Left lobe of liver (tissue), 2 donors: ENCODE data around the gene ADAMTS20. TPM values are rescaled to one million over a fixed set of nuclear protein-coding genes. Genes with fewer than 3 reads are reported as not detected.
"Not testable (repeated sequence)": the region's sequence is repeated elsewhere in the genome, so short reads cannot be mapped to it uniquely, and the experiment has no call there.

Experiments
- ATAC-seq: fragments of 200-7000 bp; cut with Tn5 transposase; one replicate; pipeline ENCODE4 v1.9.1; 2020; ENCODE audit warnings: mild to moderate bottlenecking, moderate library complexity
- DNase-seq: peaks from one replicate; pipeline ENCODE4 v3.0.0-alpha.2; 2020; ENCODE audit warnings: low spot score
- total RNA-seq: library from RNA; stranded (reverse); gene quantifications from one replicate; pipeline ENCODE4 v1.2.1, GENCODE V29; 2021
- donor health status: DM: no; HTN: no; CAD: no; lungs with moderate emphysema.
- donor health status: DM: no; HTN: yes; CAD: no.

The ADAMTS20 gene, protein sequence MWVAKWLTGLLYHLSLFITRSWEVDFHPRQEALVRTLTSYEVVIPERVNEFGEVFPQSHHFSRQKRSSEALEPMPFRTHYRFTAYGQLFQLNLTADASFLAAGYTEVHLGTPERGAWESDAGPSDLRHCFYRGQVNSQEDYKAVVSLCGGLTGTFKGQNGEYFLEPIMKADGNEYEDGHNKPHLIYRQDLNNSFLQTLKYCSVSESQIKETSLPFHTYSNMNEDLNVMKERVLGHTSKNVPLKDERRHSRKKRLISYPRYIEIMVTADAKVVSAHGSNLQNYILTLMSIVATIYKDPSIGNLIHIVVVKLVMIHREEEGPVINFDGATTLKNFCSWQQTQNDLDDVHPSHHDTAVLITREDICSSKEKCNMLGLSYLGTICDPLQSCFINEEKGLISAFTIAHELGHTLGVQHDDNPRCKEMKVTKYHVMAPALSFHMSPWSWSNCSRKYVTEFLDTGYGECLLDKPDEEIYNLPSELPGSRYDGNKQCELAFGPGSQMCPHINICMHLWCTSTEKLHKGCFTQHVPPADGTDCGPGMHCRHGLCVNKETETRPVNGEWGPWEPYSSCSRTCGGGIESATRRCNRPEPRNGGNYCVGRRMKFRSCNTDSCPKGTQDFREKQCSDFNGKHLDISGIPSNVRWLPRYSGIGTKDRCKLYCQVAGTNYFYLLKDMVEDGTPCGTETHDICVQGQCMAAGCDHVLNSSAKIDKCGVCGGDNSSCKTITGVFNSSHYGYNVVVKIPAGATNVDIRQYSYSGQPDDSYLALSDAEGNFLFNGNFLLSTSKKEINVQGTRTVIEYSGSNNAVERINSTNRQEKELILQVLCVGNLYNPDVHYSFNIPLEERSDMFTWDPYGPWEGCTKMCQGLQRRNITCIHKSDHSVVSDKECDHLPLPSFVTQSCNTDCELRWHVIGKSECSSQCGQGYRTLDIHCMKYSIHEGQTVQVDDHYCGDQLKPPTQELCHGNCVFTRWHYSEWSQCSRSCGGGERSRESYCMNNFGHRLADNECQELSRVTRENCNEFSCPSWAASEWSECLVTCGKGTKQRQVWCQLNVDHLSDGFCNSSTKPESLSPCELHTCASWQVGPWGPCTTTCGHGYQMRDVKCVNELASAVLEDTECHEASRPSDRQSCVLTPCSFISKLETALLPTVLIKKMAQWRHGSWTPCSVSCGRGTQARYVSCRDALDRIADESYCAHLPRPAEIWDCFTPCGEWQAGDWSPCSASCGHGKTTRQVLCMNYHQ (N-terminal part only)
- total RNA-seq, result not detected

- ATAC-seq, result no peak
- no peak for DNase-seq
These were observed at the start of gene ADAMTS20 for GRCh38 chr12:43551971-43552559. ADAMTS20 (minus strand) TSS chr12:43552203; CDS start chr12:43551921, 282 bp downstream.

GRCh38 chr12:43599708-43600107, 47.7 kb upstream of the ADAMTS20 start:
- ATAC-seq, result no peak

DNA sequence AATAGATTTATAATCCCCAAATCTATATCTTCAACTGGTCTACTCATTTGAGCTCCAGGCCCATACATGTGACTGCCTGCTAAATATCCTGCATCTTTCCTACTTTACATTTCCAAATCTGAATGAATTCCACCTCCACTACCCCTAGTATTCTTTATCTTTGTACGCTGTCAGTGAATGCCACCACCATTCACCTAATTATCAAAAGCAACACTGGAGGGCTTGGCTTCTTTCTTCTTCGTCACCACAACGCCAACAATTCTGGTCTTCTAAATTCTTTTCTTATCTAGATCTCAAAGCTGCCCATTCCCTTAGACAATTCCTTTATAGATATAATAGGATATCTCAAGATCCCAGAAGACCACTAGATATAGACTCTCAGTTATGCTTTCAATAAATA, 47.1 kb upstream of the ADAMTS20 start:
- no peak for ATAC-seq
- DNase-seq, result no peak

More at GRCh38 chr12:43599708-43600107, 47.7 kb upstream of the ADAMTS20 start:
- no peak for DNase-seq

DNA sequence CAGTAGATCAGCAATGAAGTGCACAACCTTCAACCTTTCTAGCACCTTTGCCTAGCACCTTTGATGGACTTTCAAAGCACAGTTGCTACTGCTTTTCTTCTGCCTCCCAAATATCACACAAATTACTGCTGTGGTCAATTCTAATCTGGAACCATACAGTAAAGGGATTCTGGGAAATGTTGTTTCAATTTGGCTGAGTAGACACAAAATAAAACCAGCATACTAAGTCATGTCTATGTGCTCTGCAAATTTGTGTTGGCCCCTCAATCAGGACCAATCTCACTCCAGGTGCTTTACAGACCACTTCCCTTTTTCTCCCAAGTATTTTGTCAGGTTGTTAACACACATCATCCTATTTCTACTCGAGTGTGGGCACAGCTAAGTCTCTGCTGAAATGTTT, 38.3 kb upstream of the ADAMTS20 start:
- no peak for ATAC-seq

GRCh38 chr12:43586646-43587245, 34.7 kb upstream of the ADAMTS20 start:
- DNase-seq (no peak), ATAC-seq (no peak)

More for the DNA sequence above, 38.3 kb upstream of the ADAMTS20 start:
- no peak for DNase-seq

GRCh38 chr12:43585676-43586075, 33.7 kb upstream of the ADAMTS20 start:
- no peak for ATAC-seq
- DNase-seq, result no peak

GRCh38 chr12:43580601-43581000, 28.6 kb upstream of the ADAMTS20 start:
- ATAC-seq (no peak), DNase-seq (no peak)

DNA sequence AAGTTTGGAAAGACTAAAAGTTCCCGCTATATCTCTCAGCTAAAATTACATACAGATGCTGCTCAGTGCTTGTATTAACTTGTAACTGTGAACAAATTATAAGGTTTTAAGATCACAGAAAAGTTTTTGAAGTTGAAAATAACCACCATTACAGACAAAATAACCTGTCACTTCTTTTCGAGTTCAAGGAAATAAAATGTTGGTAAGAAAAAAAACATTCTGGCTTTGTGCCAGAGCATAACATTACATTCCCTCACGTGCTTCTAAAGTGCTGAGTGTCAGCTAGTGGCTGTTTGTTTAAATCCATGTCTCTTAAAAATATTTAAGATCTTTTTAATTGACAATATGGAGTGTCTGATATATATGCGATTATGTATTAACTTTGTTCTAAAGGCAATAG, 27.2 kb upstream of the ADAMTS20 start:
- DNase-seq (no peak), ATAC-seq (no peak)

GRCh38 chr12:43578782-43579181, 26.8 kb upstream of the ADAMTS20 start:
- no peak for ATAC-seq
- DNase-seq, result no peak

DNA sequence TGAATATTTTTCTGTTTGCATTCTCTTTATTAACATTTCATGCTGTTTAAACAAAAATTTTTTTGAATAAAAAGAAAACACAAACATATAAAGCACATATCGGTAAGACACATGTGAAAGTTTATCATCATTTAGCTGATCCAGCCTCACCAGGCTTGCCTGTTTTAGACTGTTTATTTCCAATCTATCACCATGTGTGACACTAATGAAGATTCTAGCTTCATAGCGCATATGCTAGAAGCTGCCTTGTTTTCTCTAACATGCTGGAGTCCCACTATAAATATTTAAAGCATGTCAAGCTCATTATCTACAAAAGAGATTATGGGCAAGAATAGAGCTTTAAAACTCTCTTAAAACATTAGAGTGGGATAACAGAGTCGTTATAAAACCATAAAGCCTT, 25.4 kb upstream of the ADAMTS20 start:
- no peak for DNase-seq
- no peak for ATAC-seq

- DNase-seq (no peak), ATAC-seq (no peak)
These were observed 24.2 kb upstream of the ADAMTS20 start for GRCh38 chr12:43576162-43576561.

DNA sequence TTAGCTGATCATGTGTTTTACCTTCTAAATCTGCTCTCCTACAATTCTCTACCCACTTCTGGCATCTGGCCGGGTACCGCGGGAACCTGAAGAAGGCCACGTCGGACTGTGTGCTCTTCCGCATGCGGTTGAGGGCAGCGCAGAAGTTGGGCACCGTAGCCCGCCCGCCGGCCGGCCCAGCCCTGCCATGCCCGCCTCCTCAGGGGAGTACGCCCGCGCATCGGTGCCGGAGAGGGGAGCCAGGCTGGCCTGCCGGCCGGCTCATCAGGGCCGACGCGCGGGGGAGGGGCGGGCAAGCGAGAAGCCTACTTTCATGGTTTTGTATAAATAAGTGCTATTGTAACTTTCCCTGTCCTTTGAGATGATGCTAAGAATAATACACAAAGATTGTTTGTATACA, 19.9 kb upstream of the ADAMTS20 start:
- ATAC-seq, result no peak
- no peak for DNase-seq

GRCh38 chr12:43556057-43556456, 4.1 kb upstream of the ADAMTS20 start:
- DNase-seq, result no peak
- ATAC-seq, result no peak

GRCh38 chr12:43551279-43551970, 578 bp downstream of the ADAMTS20 start:
- DNase-seq, result no peak

DNA sequence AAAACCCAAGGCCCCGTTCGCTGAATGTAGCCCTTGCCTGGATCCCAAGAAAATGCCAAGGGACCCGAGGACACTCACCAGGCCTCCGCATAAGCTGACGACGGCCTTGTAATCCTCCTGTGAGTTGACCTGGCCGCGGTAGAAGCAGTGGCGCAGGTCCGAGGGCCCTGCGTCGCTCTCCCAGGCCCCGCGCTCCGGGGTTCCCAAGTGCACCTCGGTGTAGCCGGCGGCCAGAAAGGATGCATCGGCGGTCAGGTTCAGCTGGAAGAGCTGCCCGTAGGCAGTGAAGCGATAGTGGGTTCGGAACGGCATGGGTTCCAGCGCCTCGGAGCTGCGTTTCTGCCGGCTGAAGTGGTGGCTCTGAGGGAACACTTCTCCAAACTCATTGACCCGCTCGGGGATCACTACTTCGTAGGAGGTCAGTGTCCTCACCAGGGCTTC, 1.2 kb downstream of the ADAMTS20 start:
- no peak for DNase-seq
- no peak for ATAC-seq

More at GRCh38 chr12:43551279-43551970, 578 bp downstream of the ADAMTS20 start:
- no peak for ATAC-seq

DNA sequence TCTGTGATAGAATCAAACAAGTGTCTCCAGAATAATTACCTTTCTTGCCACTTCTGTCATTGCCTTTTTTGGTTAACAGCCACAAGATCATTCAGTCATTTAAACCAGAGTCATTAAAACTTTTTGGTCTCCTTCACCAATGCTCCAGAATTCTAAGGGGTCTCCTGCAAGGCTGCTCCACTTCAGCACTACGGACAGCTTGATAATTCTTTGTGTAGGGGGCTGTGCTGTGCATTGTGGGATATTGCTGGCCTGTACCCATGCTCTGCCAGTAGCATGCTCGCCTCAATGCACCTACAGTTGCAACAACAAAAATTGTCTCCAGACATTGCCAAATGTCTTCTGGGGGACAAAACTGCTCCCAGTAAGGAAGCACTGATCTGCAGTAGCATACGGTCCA, 7.3 kb downstream of the ADAMTS20 start:
- DNase-seq (no peak), ATAC-seq (no peak)

GRCh38 chr12:43540470-43540869, 11.5 kb downstream of the ADAMTS20 start:
- DNase-seq, result no peak
- no peak for ATAC-seq

DNA sequence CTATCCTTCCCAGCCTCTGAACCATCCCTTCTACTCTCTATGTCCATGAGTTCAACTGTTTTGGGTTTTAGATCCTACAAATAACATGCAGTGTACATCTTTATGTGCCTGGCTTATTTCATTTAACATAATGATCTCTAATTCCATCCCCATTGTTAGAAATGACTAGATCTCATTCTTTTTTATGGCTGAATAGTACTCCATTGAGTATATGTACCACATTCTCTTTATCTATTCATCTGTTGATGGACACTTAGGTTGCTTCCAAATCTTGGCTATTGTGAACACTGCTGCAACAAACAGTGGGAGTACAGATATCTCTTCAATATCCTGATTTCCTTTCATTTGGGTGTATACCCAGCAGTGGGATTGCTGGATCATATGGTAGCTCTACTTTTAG, 14.3 kb downstream of the ADAMTS20 start:
- DNase-seq, result not testable (repeated sequence)

DNA sequence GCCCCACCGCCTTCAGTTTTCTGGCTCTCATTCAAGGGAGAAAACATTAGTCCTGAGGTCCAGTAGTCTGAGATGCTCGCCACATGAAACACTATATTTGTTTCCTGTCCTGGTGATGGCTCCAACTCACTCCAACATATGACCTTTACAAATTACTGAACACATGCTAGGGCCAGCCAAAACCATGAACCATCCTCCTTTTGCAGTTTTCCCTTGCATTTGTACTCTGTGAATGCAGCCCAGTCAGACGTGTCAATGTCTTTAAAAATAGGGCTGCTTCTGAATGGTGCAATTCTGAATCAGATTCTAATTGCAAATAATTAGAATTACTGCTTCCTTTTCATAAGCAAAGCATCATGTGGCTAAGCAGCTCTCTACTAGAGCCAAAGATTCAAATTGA, 36.0 kb downstream of the ADAMTS20 start:
- ATAC-seq (no peak), DNase-seq (no peak)

More for the DNA sequence above, 14.3 kb downstream of the ADAMTS20 start:
- not testable (repeated sequence) for ATAC-seq
